ENCODE data around the gene ANO1. TPM values are rescaled to one million over a fixed set of nuclear protein-coding genes. Genes with fewer than 3 reads are reported as not detected.
A peak's percentile ranks its signal among the peaks of the same experiment; 100 is the strongest.

Gene ANO1
- total and polyA plus RNA-seq, 2 of the 8 experiments (the other 6 are each of a cell fraction or from before 2014, with no cell fraction given) = 4.7 to 5.0 TPM

DNA sequence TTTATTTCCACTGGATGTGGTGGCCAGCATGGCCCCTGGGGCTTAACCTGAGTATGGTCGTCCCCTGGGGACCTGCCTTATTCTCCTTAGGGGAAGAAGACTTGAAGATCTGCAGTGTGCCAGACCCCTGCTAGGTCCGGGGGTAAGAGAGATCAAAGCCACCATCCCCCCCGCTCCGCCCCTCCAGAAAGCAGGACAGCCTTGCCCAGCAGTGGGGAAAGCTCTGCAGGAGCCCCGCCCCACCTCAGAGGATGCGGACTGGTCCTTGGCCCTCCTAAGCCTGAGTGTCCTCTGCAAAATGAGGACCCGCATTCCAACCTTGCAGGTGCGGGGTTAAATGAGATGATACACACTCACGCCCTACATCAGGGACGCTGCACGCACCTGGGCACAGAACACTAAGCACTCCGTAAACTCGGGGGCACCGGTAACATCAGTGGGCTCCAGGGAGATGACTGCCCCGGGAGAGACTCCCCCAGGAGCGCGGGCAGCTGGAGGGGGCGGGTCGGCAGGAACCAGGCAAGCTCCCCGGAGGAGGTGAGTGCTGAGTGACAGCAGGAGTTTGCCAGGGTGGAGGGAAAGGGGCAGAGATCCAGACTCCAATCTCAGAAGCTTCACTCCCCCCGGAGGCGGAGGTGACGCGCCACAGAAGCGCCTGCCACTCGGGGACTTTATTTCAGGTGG, 564 bp upstream of the ANO1 start:
- DNase-seq (ENCODE audit: low read depth in 1 of 2, low spot score in 2 of 2) (peak in 1 of 2 experiments; percentile 57), FAIRE-seq (no peak)
- Histone ChIP-seq H3K36me3 (ENCODE audit: control insufficient read depth in 2 of 4, insufficient read depth in 4 of 4, low read length in 3 of 4) (no peaks in the 10 kb centered on the region), H3K56ac (replicated peaks; ENCODE audit: insufficient read length, low read depth, low read length) (no peak overlapping the region), H4K5ac (ENCODE audit: insufficient read length, low read depth, low read length) (no peak overlapping the region), H2BK5ac (ENCODE audit: low read depth, low read length) (no peak overlapping the region), H3K79me1 (ENCODE audit: low read depth, low read length) (no peaks in the 10 kb centered on the region), H2AK5ac (ENCODE audit: low read depth, low read length) (no peak overlapping the region), H3K27ac (ENCODE audit: low read depth, low read length) (no peak overlapping the region), H3K9ac (replicated peaks in 1 of 4; ENCODE audit: extremely low read depth in 1 of 4, low read depth in 3 of 4, low read length in 3 of 4) (no peak overlapping the region), H4K91ac (replicated peaks; ENCODE audit: insufficient read length, low read length) (no peak overlapping the region), H2BK120ac (replicated peaks; ENCODE audit: low read depth, low read length) (no peak overlapping the region), H4K8ac (ENCODE audit: extremely low read depth, insufficient read depth, low read length) (peak overlapping the region; percentile 1; the same call in 1 of the 2 replicates), H2BK12ac (ENCODE audit: low read depth, low read length) (no peak overlapping the region), H2AFZ (ENCODE audit: low read length) (no peak overlapping the region), H3K27me3 (replicated peaks in 1 of 4; ENCODE audit: control insufficient read depth in 3 of 4, extremely low read depth in 1 of 4, insufficient read depth in 3 of 4, low read length in 3 of 4) (peaks cover 26 to 61% (median 55%) of the 10 kb centered on the region in 4 experiments), H3K4me3 (ENCODE audit: extremely low read depth in 1 of 4, insufficient read depth in 2 of 4, low read depth in 3 of 4, low read length in 4 of 4) (peak overlapping the region; percentile 1 to 57 (median 22)), H3K23me2 (ENCODE audit: low read depth, low read length) (peaks cover 10% of the 10 kb centered on the region; the same call in 1 of the 2 replicates), H3K4me1 (replicated peaks in 1 of 4; ENCODE audit: control insufficient read depth in 3 of 4, insufficient read depth in 4 of 4, low read length in 3 of 4) (peaks cover 3 to 34% (median 16%) of the 10 kb centered on the region in 4 experiments), H3K4ac (replicated peaks; ENCODE audit: insufficient read length, low read depth, low read length) (peak overlapping the region; percentile 20), H3K9me3 (ENCODE audit: insufficient read depth in 2 of 2, low read depth in 1 of 2, low read length in 1 of 2) (no peaks in the 10 kb centered on the region), H3K23ac (ENCODE audit: insufficient read length) (no peak overlapping the region), H3K4me2 (ENCODE audit: insufficient read depth in 1 of 2, low read depth in 2 of 2, low read length in 2 of 2) (peak overlapping the region; percentile 72 to 85), H3K14ac (ENCODE audit: insufficient read length) (no peak overlapping the region), H4K20me1 (replicated peaks in 1 of 2; ENCODE audit: control insufficient read depth in 1 of 2, insufficient read depth in 2 of 2, low read length in 2 of 2) (no peaks in the 10 kb centered on the region), H3K79me2 (ENCODE audit: control insufficient read depth in 1 of 2, insufficient read depth in 2 of 2, low read length in 2 of 2) (no peaks in the 10 kb centered on the region), H2BK20ac (ENCODE audit: low read length) (no peak overlapping the region), H3K18ac (ENCODE audit: extremely low read depth, low read length) (no peak overlapping the region; the same call in 1 of the 2 replicates), H2BK15ac (ENCODE audit: low read length) (no peak overlapping the region)
- peak; percentile 12 for TF ChIP-seq KDM4A (IDR thresholded peaks at IDR 0.05; ENCODE audit: low read depth, low read length, severe bottlenecking)
- TF ChIP-seq TEAD4 (IDR thresholded peaks at IDR 0.05; ENCODE audit: low read depth, low read length) = 0 out of 2 replicates have a peak, but pooled peaks have one; percentile 36
- peak; percentile 69 for TF ChIP-seq EZH2 (IDR thresholded peaks at IDR 0.05; ENCODE audit: low read depth, low read length, severe bottlenecking)
- TF ChIP-seq NRF1 (IDR thresholded peaks at IDR 0.05; ENCODE audit: low read depth, low read length) = no peak
- no peak for TF ChIP-seq HDAC2 (IDR thresholded peaks at IDR 0.05; ENCODE audit: borderline replicate concordance in 1 of 2, low read depth in 2 of 2, low read length in 2 of 2)
- CTCF ChIA-PET (ENCODE audit: partially characterized antibody) = interaction anchor here (0.8 to 11.2 kb wide), 4 partner anchors 10 to 128 kb away, joined by 3 to 103 read pairs (median 8); no protein-coding TSS in a partner anchor
- POLR2A ChIA-PET (ENCODE audit: partially characterized antibody) = interaction anchor here (0.9 kb wide), 1 partner anchor 15 kb away, joined by 3 read pairs; no protein-coding TSS in a partner anchor
- WGBS, 2 experiments (ENCODE audit: extremely low coverage in 1 of 2, insufficient coverage in 1 of 2, insufficient read length in 1 of 2, insufficient replicate concordance in 2 of 2, low coverage in 1 of 2, low lambda C conversion rate in 2 of 2, missing lambda C conversion rate in 1 of 2) = 27% methylated on average over 26 of the region's 26 CpGs; no CpG with 5 or more reads in 1 of the 2 experiments
